A549 (cell line): ENCODE data around the gene PLBD2. TPM values are rescaled to one million over a fixed set of nuclear protein-coding genes. Genes with fewer than 3 reads are reported as not detected.

Source experiments
- ATAC-seq, 2 experiments: fragments of 200-7000 bp in 1 of 2; fragments of >200 bp in 1 of 2; cut with Nextera tagmentation in 1 of 2; cut with Tn5 transposase in 1 of 2; 3 replicates each; pipeline versions ENCODE4 v1.8.0 to v1.9.1; 2018 to 2020; ENCODE audit warnings: mild to moderate bottlenecking in 1 of 2, moderate library complexity in 1 of 2
- CTCF ChIA-PET: fragments of 300-600 bp; sonication (Branson Sonifier 250); formaldehyde crosslinking; extraction: SDS; loops from one replicate; lab custom pipeline; 2021; ENCODE audit warnings: antibody characterized with exemption, inconsistent platforms; lab: Yijun Ruan, JAX
- POLR2A ChIA-PET: fragments of 350-600 bp; formaldehyde crosslinking; extraction: SDS; loops from one replicate; lab custom pipeline; 2021; ENCODE audit warnings: antibody characterized with exemption, inconsistent platforms; lab: Yijun Ruan, JAX
- DNase-seq, 2 experiments: peaks; one replicate each; pipeline versions ENCODE4 v3.0.0 to v3.0.0-alpha.2; 2011 to 2016; ENCODE audit warnings: low read depth in 1 of 2, low spot score in 1 of 2
- FAIRE-seq: peaks from 2 replicates; lab custom pipeline; 2011; peaks lifted over from hg19 to GRCh38; lab: Jason Lieb, UNC
- H3K27ac ChIP-seq, 2 experiments: fragments of >200 bp; sonication (Bioruptor Twin); formaldehyde crosslinking; 3 replicates each; pipeline ENCODE4 v1.5.1; 2016 to 2017
- H3K4me1 ChIP-seq: fragments of >200 bp; sonication (Bioruptor Twin); formaldehyde crosslinking; 3 replicates; pipeline ENCODE4 v1.6.1; 2016
- H3K4me2 ChIP-seq: fragments of >200 bp; sonication (Bioruptor Twin); formaldehyde crosslinking; 3 replicates; pipeline ENCODE4 v1.6.1; 2016
- H3K4me3 ChIP-seq: fragments of >200 bp; sonication (Bioruptor Twin); formaldehyde crosslinking; 3 replicates; pipeline ENCODE4 v1.5.1; 2016
- H3K9me3 ChIP-seq: fragments of >200 bp; sonication (Bioruptor Twin); formaldehyde crosslinking; 3 replicates; pipeline ENCODE4 v1.6.1; 2016
- CBX8 ChIP-seq: fragments of 200-600 bp; sonication (generic); IDR thresholded peaks from 2 replicates; pipeline ENCODE4 v1.6.1; 2016
- EHMT2 ChIP-seq: fragments of 200-600 bp; sonication (generic); IDR thresholded peaks from 2 replicates; pipeline ENCODE4 v1.6.1; 2016; ENCODE audit warnings: antibody characterized with exemption, low read depth, mild to moderate bottlenecking, moderate library complexity
- EP300 ChIP-seq, 2 experiments: fragments of >200 bp; sonication (Bioruptor Twin); formaldehyde crosslinking; IDR thresholded peaks; 2 replicates in 1 of 2; 3 replicates in 1 of 2; pipeline ENCODE4 v1.6.1; 2016 to 2017
- FOSB ChIP-seq: fragments of 250-450 bp; sonication (Bioruptor Pico); IDR thresholded peaks from 2 replicates; pipeline ENCODE4 v1.5.0; 2020; ENCODE audit warnings: mild to moderate bottlenecking, moderate library complexity
- HEYL ChIP-seq: fragments of 250-450 bp; sonication (Bioruptor Pico); IDR thresholded peaks from 2 replicates; pipeline ENCODE4 v1.8.0; 2021; ENCODE audit warnings: mild to moderate bottlenecking, moderate library complexity
- KDM1A ChIP-seq: fragments of 200-600 bp; sonication (generic); IDR thresholded peaks from 2 replicates; pipeline ENCODE4 v1.6.1; 2016; ENCODE audit warnings: low read depth, mild to moderate bottlenecking
- KDM5A ChIP-seq: fragments of 200-600 bp; sonication (generic); IDR thresholded peaks from 2 replicates; pipeline ENCODE4 v1.6.1; 2016; ENCODE audit warnings: antibody characterized with exemption, mild to moderate bottlenecking
- MAFK ChIP-seq: fragments of 450-650 bp; IDR thresholded peaks from 2 replicates; pipeline ENCODE4 v1.6.1; 2014; ENCODE audit not compliant: partially characterized antibody
- MAZ ChIP-seq: fragments of 150-350 bp; IDR thresholded peaks from 2 replicates; pipeline ENCODE4 v1.6.1; 2014; ENCODE audit warnings: antibody characterized with exemption, low read depth, low read length, borderline replicate concordance
- MYC ChIP-seq: IDR thresholded peaks from 2 replicates; pipeline ENCODE4 v1.6.1; 2012; ENCODE audit warnings: mild to moderate bottlenecking, inconsistent platforms, low read length, improper control_type of control experiment, borderline replicate concordance
- NPAS2 ChIP-seq: fragments of 250-450 bp; sonication (Bioruptor Pico); IDR thresholded peaks from 2 replicates; pipeline ENCODE4 v1.8.0; 2022; ENCODE audit warnings: mild to moderate bottlenecking, moderate library complexity, borderline replicate concordance
- PHF8 ChIP-seq: fragments of 200-600 bp; sonication (generic); IDR thresholded peaks from 2 replicates; pipeline ENCODE4 v1.6.1; 2016; ENCODE audit warnings: low read depth, mild to moderate bottlenecking, antibody characterized with exemption, moderate library complexity, borderline replicate concordance
- RNF2 ChIP-seq: fragments of 200-600 bp; sonication (generic); IDR thresholded peaks from 2 replicates; pipeline ENCODE4 v1.6.1; 2016; ENCODE audit warnings: low read depth, mild to moderate bottlenecking, antibody characterized with exemption, moderate library complexity, borderline replicate concordance
- SMC3 ChIP-seq: fragments of >200 bp; sonication (Bioruptor Twin); formaldehyde crosslinking; IDR thresholded peaks from 3 replicates; pipeline ENCODE4 v1.6.1; 2018; ENCODE audit warnings: inconsistent platforms
- SREBF2 ChIP-seq: fragments of 450-650 bp; IDR thresholded peaks from 2 replicates; pipeline ENCODE4 v1.6.1; 2014; ENCODE audit warnings: mild to moderate bottlenecking, moderate library complexity
- TP53 ChIP-seq: fragments of 250-450 bp; sonication (Bioruptor Pico); IDR thresholded peaks from 2 replicates; pipeline ENCODE4 v1.5.0; 2021; ENCODE audit warnings: mild to moderate bottlenecking, moderate library complexity
- ZC3H11A ChIP-seq: fragments of 450-650 bp; IDR thresholded peaks from 2 replicates; pipeline ENCODE4 v1.6.1; 2014; ENCODE audit warnings: antibody characterized with exemption, mild to moderate bottlenecking
- ZNF302 ChIP-seq: fragments of 250-450 bp; sonication (Bioruptor Pico); IDR thresholded peaks from 2 replicates; pipeline ENCODE4 v1.9.0; 2021; ENCODE audit warnings: inconsistent platforms, mild to moderate bottlenecking, moderate library complexity
- WGBS: methylation state at CpG from one replicate; pipeline ENCODE4 v1.1.6; 2017; ENCODE audit errors: missing lambda C conversion rate; 5-methylcytosine and 5-hydroxymethylcytosine counted together
- polyA plus RNA-seq, 4 experiments: library from polyadenylated mRNA; depleted of rRNA in 3 of 4; stranded (reverse); fragments of >200 nt; fragmentation: RNase III in 1 of 4; extraction: RNeasy Plus Mini Kit Qiagen cat#74134 plus additional on column Dnase treatment in 1 of 4; gene quantifications; 2 replicates in 3 of 4; 3 replicates in 1 of 4; pipeline ENCODE4 v1.2.3, GENCODE V29; 2011 to 2017
- TF ChIP-seq, protein P1 (sequence below): fragments of 250-450 bp; sonication (Bioruptor Pico); IDR thresholded peaks from 2 replicates; pipeline ENCODE4 v1.5.0; 2020; ENCODE audit warnings: low read depth, mild to moderate bottlenecking, moderate library complexity
- TF ChIP-seq, protein P2 (sequence below): fragments of >200 bp; sonication (Bioruptor Twin); formaldehyde crosslinking; IDR thresholded peaks from 3 replicates; pipeline ENCODE4 v1.6.1; 2016
- TF ChIP-seq, protein P3 (sequence below): IDR thresholded peaks from 2 replicates; pipeline ENCODE4 v1.6.1; 2012
- TF ChIP-seq, protein P4 (sequence below): fragments of 250-450 bp; sonication (Bioruptor Pico); IDR thresholded peaks from 2 replicates; pipeline ENCODE4 v1.5.0; 2021; ENCODE audit warnings: mild to moderate bottlenecking, moderate library complexity, borderline replicate concordance
- TF ChIP-seq, protein P5 (sequence below): fragments of >200 bp; sonication (Bioruptor Twin); formaldehyde crosslinking; IDR thresholded peaks from 2 replicates; pipeline ENCODE4 v1.6.1; 2016

The PLBD2 gene
- polyA plus RNA-seq, 2 of the 4 experiments (the other 2 are of a cell fraction): 13.2 to 25.9 TPM

DNA sequence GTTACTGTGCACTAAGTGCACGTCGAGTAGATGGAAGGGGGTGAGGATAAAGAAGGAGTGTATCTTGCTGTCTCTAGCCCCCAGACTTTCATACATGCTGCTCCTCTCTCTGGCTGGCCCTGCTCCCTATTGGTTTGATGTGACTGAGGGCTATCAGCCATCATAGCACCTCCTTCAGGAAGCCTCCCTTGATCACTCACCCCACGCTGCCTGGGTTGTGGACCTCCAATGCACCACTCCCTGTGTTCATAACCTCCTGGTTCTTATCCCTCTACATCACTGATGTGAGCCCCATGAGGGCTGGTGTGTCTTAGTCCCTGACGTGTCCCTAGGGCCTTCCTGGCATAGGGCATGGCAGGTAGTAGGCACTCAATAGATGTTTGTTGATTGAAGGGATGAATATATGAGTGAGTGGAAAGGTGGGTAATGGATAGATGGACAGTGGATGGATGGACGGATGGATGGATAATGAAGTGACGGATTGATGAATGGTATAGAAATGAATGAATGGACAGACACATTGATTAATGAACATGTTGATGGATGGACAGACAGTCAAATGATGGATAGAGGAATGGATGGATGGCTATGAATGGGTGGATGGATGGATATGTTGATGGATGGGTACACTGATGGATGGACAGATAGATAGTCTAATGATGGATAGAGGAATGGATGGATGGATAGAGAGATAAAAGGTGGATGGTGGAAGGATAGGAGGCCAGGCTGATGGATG, 78.8 kb downstream of the PLBD2 start:
- H3K4me1 ChIP-seq: no peaks in the 10 kb centered on the region
- no peak for FAIRE-seq
- CTCF ChIA-PET: interaction anchor here (1.1 to 2.1 kb wide), 2 partner anchors 12 to 475 kb away, joined by 5 to 8 read pairs; no protein-coding TSS in a partner anchor

DNA sequence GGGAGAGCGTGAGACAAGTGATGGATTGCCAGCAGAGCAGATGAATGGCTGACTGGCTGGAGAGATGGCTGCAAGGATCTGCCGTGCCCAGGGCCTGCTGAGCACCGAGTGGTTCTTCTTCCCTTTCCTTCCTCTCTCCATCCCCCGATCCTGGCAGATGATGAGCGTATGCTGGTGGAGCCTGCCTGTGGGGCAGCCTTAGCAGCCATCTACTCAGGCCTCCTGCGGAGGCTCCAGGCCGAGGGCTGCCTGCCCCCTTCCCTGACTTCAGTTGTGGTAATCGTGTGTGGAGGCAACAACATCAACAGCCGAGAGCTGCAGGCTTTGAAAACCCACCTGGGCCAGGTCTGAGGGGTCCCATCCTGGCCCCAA, 79.3 kb downstream of the PLBD2 start:
- no peak overlapping the region for H3K27ac ChIP-seq
- DNase-seq (no peak), ATAC-seq (no peak), FAIRE-seq (no peak)
- no peak overlapping the region for H3K4me3 ChIP-seq
- no peak overlapping the region for H3K4me2 ChIP-seq
- ChIA-PET POLR2A (no interaction called here), CTCF (interaction anchor here (0.6 to 1.1 kb wide), 3 partner anchors 9 to 85 kb away, joined by 3 to 5 read pairs (median 3); no protein-coding TSS in a partner anchor)
- no peaks in the 10 kb centered on the region for H3K9me3 ChIP-seq
- 53% methylated on average over 6 of the region's 9 CpGs for whole genome bisulfite sequencing
- TF ChIP-seq SREBF2 (no peak), RNF2 (no peak)
- TF ChIP-seq, protein P1, sequence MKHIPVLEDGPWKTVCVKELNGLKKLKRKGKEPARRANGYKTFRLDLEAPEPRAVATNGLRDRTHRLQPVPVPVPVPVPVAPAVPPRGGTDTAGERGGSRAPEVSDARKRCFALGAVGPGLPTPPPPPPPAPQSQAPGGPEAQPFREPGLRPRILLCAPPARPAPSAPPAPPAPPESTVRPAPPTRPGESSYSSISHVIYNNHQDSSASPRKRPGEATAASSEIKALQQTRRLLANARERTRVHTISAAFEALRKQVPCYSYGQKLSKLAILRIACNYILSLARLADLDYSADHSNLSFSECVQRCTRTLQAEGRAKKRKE (CRISPR knock-in tag): no peak
- no peaks in the 10 kb centered on the region for H3K4me1 ChIP-seq

More for the DNA sequence above, 78.8 kb downstream of the PLBD2 start:
- no peak for TF ChIP-seq MYC
- TF ChIP-seq EP300 (IDR thresholded peaks at IDR 0.05): no peak
- TF ChIP-seq HEYL (CRISPR knock-in tag): no peak
- TF ChIP-seq ZC3H11A: no peak
- no peak for TF ChIP-seq PHF8
- no peak for TF ChIP-seq CBX8
- TF ChIP-seq RNF2: no peak
- no peak overlapping the region for H3K4me3 ChIP-seq
- no peak overlapping the region for H3K4me2 ChIP-seq
- 70% methylated on average over 6 of the region's 6 CpGs for WGBS
- ATAC-seq: no peak
- DNase-seq: no peak
- POLR2A ChIA-PET: no interaction called here
- no peaks in the 10 kb centered on the region for H3K9me3 ChIP-seq
- H3K27ac ChIP-seq: no peak overlapping the region

DNA sequence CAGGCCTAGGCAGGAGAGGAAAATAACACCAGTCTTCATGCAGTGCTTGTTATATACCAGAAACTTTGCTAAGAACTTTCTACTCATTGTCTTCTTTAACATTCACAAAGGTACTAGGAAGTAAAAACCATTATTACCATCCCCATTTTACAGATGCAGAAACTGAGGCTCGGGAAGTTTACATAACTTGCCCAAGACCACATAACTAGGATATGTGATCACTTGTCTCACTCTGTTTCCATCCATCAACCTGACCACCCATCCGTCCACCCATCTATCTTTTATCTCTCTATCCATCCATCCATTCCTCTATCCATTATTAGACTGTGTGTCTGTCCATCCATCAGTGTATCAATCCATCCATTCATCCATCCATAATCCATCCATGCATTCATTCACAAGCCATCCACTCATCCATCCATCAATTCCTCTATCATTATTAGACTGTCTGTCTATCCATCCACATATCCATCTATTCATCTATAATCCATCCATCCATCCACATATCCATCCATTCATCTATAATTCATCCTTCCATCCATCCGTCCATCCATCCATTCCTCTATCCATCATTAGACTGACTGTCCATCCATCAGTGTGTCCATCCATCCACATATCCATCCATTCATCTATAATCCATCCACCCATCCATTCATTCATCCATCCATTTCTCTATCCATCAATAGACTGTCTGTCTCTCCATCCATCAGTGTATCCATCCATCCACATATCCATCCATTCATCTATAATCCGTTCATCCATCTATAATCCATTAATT, 80.3 kb downstream of the PLBD2 start:
- no peak overlapping the region for H3K27ac ChIP-seq
- CTCF ChIA-PET: interaction anchor here (0.9 to 1.1 kb wide), 2 partner anchors 10 to 14 kb away, joined by 3 to 5 read pairs; no protein-coding TSS in a partner anchor
- H3K4me1 ChIP-seq: no peaks in the 10 kb centered on the region
- FAIRE-seq (peak; percentile 77), ATAC-seq (no peak), DNase-seq (no peak)
- POLR2A ChIA-PET: no interaction called here
- no peaks in the 10 kb centered on the region for H3K9me3 ChIP-seq
- no peak overlapping the region for H3K4me3 ChIP-seq
- 39% methylated on average over 4 of the region's 4 CpGs for WGBS
- no peak overlapping the region for H3K4me2 ChIP-seq
- TF ChIP-seq KDM1A: no peak
- TF ChIP-seq, protein P2, sequence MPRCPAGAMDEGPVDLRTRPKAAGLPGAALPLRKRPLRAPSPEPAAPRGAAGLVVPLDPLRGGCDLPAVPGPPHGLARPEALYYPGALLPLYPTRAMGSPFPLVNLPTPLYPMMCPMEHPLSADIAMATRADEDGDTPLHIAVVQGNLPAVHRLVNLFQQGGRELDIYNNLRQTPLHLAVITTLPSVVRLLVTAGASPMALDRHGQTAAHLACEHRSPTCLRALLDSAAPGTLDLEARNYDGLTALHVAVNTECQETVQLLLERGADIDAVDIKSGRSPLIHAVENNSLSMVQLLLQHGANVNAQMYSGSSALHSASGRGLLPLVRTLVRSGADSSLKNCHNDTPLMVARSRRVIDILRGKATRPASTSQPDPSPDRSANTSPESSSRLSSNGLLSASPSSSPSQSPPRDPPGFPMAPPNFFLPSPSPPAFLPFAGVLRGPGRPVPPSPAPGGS: no peak
- no peak for TF ChIP-seq ZNF302
- TF ChIP-seq EHMT2: no peak
- no peak for TF ChIP-seq SMC3
- no peak for TF ChIP-seq SREBF2
- TF ChIP-seq, protein P3, sequence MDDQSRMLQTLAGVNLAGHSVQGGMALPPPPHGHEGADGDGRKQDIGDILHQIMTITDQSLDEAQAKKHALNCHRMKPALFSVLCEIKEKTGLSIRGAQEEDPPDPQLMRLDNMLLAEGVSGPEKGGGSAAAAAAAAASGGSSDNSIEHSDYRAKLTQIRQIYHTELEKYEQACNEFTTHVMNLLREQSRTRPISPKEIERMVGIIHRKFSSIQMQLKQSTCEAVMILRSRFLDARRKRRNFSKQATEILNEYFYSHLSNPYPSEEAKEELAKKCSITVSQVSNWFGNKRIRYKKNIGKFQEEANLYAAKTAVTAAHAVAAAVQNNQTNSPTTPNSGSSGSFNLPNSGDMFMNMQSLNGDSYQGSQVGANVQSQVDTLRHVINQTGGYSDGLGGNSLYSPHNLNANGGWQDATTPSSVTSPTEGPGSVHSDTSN: no peak
- no peak for TF ChIP-seq TP53 (CRISPR knock-in tag)
- TF ChIP-seq, protein P4, sequence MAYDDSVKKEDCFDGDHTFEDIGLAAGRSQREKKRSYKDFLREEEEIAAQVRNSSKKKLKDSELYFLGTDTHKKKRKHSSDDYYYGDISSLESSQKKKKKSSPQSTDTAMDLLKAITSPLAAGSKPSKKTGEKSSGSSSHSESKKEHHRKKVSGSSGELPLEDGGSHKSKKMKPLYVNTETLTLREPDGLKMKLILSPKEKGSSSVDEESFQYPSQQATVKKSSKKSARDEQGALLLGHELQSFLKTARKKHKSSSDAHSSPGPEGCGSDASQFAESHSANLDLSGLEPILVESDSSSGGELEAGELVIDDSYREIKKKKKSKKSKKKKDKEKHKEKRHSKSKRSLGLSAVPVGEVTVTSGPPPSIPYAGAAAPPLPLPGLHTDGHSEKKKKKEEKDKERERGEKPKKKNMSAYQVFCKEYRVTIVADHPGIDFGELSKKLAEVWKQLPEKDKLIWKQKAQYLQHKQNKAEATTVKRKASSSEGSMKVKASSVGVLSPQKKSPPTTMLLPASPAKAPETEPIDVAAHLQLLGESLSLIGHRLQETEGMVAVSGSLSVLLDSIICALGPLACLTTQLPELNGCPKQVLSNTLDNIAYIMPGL (CRISPR knock-in tag): no peak
- TF ChIP-seq, protein P5, sequence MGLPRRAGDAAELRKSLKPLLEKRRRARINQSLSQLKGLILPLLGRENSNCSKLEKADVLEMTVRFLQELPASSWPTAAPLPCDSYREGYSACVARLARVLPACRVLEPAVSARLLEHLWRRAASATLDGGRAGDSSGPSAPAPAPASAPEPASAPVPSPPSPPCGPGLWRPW: no peak
- no peak for TF ChIP-seq EP300 (IDR thresholded peaks at IDR 0.05)
- TF ChIP-seq, protein P1 (CRISPR knock-in tag): no peak
- no peak for TF ChIP-seq MAFK
- TF ChIP-seq MAZ: no peak
- no peak for TF ChIP-seq CBX8
- TF ChIP-seq ZC3H11A: no peak
- TF ChIP-seq NPAS2 (CRISPR knock-in tag): no peak
- no peak for TF ChIP-seq FOSB (CRISPR knock-in tag)
- no peak for TF ChIP-seq KDM5A
